Caki2 (cell line): Measurements from ENCODE around the gene NKAIN1. TPM values are rescaled to one million over a fixed set of nuclear protein-coding genes. Genes with fewer than 3 reads are reported as not detected.

Experiments
- DNase-seq: peaks from one replicate; pipeline ENCODE4 v3.0.0-alpha.2; 2015; ENCODE audit warnings: low read depth
- in situ Hi-C: cut with HindIII; loops from 2 replicates; pipeline ENCODE4 v1.10.0; 2016; ENCODE audit warnings: low sequenced_read_pairs, low pct_unique_long_range_greater_than_20kb, mixed read lengths
- total RNA-seq: library from RNA; depleted of rRNA; stranded (reverse); fragments of >200 nt; shearing (Covaris generic); gene quantifications from 2 replicates; pipeline ENCODE4 v1.2.3, GENCODE V29; 2014; ENCODE audit warnings: low replicate concordance

Gene NKAIN1
- total RNA-seq, 1 experiment from 2014 or later, result 0.54 TPM

DNA sequence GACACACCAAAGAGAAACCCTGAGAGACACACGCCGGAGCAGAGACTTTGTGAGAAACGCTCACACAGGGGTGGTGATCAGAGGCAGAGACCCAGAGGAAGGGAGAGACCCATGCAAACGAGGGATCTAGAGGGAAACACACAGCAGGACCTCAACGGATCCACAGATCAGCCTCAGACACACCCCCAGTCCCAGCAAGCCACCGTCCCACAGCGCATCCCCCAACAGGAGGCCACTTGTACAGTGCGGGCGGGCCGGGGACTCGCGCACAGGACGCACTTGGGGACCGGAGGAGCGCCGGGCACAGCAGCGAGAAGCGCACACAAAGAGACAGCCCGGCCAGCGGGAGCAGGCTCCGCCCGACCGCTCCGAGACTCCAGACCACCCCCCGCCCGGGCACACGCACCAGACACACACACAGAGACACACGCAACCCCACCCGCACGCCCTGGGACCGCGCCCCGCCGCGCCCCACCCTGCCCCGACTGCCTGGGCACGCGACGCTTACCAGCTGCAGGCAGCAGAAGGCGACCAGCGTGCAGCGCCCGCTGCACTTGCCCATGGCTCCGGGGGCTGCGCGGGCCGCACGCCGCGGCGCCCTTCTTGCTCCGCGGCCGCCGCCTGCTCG is 587 bp downstream of the NKAIN1 start:
- DNase-seq, result peak; percentile 15
- in situ Hi-C loops, result no loop called here

DNA sequence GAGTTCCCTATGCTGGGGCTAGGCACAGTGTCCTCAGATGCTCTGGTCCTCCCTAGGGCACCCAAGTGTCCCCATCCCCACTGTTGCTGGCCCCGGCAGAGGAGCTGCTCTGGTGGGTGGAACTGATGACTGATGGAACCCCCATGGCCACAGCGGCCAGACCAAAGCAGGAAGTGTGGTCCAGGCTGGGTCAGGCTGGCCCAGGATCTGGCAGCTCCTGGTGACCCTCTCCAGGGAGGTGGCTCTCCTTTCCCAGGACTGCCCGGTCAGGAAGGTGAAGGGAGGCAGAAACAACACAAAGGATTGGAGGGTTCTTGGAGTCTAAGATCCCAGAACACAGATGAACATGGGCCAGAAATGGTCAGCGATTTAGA is 1.1 kb downstream of the NKAIN1 start:
- no peak for DNase-seq
- in situ Hi-C loops, result no loop called here

DNA sequence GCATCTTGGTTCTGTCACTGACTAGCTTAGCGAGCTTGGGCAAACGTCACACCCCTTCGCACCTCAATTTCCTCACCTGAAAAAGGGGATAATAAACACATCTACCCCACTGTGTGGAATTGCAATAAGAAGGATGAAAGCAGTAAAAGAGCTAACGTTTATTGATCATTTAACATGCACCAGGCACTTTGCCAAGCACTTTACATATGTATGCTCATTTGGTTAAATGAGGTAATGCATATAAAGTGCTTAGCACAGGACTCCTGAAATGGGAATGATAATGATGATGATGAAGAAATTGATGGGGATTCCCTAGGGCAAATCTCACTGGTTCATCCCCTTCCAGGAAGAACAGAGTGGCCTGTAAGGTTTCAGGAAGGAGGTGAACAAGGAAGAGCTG is 4.8 kb downstream of the NKAIN1 start:
- no peak for DNase-seq
- in situ Hi-C loops, result no loop called here

DNA sequence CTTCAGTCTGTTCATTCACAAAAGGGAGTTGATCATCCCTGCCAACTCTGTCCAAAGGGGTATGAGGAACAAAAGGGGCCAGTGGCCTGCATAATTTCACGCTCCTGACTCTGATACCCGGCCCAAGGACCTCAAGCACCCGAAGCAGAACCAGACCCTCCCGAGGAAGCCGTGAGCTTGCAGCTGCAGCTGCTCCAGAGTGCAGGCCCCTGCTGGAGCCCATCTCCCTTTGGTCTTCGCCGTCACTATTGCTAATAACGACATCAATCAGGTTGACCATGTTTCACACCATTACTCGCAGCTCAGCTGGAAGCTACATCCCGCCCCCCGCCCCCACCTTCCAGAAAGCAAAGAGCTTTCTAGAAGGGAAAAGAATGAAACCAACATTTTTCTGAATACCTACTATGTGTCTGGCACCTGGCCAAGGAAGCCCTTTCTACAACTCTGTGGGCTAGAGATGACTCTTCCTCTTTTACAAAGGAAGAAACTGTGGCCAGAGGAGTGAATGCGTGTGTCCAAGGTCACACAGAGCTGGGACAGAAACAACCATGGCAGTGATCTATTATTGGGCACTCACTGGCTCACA is 5.5 kb downstream of the NKAIN1 start:
- DNase-seq, result no peak
- in situ Hi-C loops, result no loop called here

DNA sequence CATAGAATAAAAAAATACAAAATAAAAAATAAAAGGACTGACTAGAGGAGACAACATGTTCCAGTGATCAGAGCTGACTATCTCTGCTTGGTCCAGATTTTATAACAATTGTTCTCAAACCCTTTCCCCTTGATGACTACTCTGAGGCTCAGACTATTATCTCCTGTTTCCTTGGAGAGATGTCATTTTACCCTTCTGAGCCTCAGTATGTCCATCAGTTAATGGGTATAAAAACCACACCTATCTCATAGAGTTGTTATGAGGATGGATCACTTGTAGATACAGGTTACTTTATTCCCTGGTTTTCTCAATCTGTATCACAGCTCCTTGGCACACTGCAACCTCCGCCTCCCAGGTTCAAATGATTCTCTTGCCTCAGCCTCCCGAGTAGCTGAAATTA is 7.0 kb downstream of the NKAIN1 start:
- DNase-seq, result no peak
- in situ Hi-C loops, result no loop called here

DNA sequence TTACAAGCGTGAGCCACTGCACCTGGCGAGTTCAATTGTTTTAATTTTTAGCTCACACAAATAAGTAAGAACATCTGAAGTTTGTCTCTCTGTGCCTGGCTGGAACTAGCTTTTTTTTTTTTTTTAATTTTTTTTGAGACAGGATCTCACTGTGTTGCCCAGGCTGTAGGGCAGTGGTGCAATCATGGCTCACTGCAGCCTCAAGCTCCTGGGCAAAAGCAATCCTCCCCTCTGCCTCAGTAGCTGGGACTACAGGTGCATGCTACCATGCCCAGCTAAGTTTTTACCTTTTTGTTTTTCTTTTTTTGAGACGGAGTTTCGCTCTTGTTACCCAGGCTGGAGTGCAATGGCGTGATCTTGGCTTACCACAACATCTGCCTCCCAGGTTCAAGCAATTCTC is 7.9 kb downstream of the NKAIN1 start:
- DNase-seq, result no peak
- in situ Hi-C loops, result no loop called here

DNA sequence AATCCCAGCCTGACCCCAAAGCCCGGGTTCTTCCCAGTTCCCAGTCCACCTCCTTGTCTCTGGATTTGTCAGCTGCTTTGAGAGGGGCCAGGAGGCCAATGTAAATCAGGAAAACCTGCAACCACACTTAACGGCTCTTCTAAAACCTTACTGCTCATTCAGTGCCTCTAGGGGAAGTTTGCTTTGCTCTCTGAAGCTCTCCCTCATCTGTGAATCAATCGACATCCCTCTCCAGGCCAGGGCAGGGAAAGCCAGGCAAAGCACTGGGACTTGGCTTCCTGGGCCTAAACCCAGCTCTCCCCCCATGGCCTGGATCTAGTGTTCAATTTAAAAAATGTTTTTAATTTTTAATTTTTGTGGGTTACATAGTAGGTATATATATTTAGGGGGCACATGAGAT is 9.3 kb downstream of the NKAIN1 start:
- in situ Hi-C loops, result no loop called here
- no peak for DNase-seq

DNA sequence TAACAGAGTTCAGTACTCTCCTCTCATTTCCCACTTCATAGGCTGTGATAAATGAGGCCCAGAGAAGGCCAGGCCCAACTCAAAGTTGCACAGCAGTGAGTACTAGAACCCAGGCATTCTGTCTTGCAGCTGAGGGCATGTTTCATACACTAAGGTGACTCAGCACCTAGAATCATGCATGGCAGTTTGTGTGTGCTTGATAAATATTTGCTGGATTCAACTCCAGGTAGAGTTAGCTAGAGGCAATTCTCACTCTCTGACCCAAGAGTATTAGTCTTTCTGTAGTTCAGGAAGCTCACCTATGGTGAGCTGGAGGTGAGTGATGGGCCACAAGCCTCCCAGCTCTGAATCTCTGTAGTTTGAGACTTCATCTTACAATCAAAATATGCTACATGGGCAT is 10.7 kb downstream of the NKAIN1 start:
- no peak for DNase-seq
- in situ Hi-C loops, result no loop called here

DNA sequence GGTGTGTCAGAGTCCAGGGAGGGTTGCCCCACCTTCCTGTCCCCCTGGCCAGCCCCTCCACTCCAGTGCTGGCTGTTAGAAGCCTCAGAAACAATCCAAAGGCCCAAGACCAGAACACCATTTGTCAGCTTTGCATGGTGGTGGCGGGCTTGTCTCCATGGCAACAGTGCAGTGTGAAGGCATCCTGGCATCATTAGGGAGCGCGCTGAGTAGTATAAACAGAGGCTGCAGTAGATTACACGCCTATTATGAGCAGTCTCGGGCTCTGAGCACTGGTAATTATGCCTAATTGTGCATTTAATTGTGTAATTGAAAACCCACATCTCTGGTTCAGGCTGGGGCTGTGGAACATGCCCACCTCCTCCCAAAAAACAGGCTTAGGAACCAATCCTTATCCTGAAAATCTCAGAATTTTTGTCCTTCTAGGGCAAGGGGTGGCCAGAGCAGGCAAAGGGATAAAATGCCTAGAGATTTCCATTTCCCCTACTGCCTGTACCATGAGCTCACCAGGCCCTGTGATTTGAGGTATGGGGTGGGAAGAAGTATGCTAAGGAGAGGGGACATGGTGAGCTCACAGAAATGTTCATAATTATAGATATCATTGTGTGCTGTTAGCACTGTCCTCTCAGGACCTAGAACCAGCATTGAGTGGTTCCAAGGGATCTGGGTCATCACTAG is 11.7 kb downstream of the NKAIN1 start:
- in situ Hi-C loops, result no loop called here
- DNase-seq, result no peak

DNA sequence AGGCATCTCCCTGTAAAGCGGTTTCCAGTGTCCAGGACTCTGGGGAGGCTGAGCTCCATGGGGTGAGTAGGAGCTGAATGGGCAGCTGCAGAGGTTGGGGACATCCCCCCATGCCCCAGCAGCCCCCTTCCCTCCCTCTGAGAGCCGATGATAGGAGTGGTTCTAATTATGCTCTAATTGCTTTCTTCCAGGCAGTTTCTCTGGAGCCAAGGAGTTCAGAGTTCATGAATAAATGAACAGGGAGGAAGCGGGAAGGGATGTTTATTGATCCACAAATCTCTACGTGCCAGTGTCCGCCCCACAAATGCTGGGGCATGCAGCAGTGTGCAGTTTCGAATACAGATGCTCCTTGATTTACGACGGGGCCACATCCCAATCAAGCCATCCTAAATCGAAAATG is 15.6 kb downstream of the NKAIN1 start:
- DNase-seq, result no peak
- in situ Hi-C loops, result no loop called here

DNA sequence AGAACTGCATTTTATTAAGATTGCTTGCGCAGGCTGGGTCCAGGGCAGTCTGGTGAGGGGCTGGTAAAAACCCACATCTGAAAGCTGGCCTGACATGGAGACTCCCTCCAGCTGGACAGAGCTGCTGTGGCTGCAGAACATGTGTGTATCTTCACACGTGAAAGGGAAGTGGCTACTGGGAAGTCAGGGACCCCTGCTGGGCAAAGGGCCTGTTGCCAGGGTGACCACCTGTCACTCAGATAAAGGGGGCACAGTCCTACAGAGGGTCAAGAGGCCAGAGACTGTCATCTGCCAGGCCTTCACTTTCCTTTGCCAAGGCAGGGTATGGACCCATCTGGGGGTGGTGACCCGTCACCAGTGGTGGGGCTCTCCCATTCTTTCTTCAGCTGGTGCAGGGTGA is 17.5 kb downstream of the NKAIN1 start:
- no peak for DNase-seq
- in situ Hi-C loops, result no loop called here

DNA sequence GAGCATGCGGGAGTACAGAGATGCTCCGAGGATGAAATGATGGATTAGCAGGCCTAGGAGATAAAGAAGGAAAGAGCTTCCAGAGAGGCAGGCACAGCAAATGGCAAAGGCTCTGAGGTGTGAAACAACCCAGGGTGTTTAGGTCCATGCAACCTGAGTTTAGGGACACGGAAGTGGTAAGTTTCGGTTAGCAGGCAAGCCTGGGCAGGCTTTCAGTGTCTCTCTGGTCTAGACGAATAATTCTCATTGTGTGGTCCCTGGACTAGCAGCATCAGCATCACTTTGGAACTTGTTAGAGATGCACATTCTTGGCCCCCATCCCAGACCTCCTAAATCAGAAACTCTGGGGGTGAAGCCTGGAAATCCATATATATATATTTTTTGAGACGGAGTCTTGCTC is 18.6 kb downstream of the NKAIN1 start:
- in situ Hi-C loops, result no loop called here

DNA sequence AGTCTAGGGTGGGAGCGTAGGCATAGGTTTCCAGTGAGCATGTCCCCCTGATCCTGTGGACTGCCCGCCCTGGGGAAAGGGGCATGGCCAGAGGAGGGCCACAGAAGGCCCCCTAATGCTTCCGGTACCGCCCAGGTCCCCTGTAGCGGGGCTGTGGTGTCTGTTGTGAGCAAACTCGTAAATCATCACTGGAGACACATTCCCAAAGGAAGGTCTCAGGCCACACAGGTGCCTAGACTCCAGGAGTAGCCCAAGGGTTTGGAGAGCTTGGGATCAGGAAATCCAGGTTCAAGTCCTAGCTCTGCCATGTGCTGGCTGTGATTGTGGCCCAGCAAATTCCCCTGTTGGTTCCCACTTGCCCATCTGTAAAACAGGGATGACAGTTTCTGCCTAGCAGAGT is 20.2 kb downstream of the NKAIN1 start:
- in situ Hi-C loops, result no loop called here
- no peak for DNase-seq

More for the DNA sequence above, 18.6 kb downstream of the NKAIN1 start:
- no peak for DNase-seq

DNA sequence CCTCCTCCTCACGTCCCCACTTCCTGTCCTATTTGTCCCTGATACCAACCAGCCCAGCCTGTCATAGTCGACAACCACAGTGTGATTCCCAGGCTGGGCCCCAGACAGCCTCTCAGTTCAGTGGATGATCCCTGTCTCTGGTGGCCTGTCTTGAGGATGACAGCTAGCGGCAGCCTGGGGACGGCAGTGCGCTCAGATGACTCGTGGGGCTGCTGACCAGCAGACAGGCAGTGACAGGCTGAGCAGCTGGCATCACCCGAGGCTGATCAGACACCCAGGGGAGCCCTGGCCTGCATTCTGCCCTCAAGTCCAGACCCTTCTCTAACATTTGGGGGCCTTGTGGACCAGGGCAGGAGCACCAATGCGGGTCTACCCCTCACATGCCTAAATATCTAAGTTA is 21.0 kb downstream of the NKAIN1 start:
- in situ Hi-C loops, result no loop called here
- no peak for DNase-seq

DNA sequence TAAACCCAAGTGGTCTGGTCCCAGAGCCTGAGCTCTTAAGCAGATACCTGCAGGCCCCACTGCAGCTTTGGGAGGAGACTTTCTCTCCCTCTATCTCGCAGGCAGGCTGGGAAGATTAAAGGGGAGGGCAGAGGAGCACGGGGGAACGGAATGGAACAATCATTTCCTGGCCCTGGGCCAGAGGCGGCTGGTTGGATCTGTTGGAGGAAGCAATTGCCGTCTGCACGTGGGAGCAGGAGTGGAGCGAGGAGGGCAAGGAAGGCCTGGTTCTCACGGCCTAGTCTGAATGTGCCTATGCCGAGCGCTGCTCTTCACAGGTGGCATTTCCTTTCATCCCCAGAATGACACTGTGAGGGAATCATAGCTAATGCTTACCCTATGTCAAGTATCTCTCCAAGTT is 23.7 kb downstream of the NKAIN1 start:
- no peak for DNase-seq
- in situ Hi-C loops, result no loop called here

DNA sequence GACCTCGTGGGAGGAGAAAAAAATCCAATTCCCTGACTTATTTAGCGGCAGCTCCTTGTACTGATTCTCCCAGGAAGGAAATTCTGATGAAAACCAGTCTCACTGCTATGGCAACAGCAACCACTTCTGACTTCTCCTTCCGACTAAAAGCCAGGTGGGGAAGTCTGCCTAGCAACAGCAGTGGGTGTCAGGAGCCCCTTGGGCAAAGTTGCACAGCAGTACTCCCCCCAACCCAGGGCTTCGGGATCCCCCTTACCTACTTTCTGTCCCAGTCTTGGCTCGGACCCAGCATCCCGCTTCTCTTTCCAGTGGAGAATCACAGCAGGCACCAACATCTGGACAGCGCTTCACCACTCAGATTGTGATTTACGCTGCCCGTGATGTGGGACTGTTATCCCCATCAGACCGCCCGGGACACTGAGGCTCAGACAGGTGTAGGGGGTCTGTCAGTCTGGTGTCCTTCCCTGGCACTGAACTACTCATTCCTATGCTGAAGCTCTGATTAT is 24.6 kb downstream of the NKAIN1 start:
- in situ Hi-C loops, result no loop called here
- no peak for DNase-seq

DNA sequence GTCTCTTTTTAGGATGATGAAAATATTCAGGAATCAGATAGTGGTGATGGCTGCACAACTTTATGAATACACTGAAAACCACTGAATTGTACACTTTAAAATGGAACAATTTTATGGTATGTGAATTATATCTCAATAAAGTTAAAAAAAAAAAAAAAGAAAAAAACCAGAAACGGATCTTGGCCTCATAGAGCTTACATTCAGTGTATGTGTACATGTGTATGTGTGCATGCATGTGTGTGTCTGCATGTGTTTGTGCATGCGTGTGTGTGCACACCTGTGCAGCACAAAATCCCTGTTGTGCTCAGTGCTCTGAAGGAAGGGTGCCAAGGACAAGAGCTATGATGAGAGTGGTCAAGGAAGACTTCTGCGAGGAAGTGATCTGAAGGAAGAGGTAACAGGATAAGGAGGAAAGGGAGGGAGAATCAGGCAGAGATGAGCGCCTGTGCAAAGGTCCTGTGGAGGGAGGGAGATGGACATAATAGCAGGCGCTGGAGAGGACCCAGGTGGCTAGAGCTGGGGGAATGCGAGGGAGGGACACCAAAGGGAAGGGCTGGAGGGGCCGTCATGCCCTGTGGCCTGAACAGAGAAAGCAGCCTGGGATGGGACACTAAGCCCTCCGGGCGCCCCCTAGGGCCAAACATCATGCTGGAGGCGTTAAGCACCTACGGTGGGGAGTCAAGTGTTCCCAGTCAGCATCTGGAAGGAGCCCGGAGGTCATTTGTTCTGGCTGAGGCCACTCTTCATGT is 25.2 kb downstream of the NKAIN1 start:
- in situ Hi-C loops, result no loop called here
- no peak for DNase-seq

DNA sequence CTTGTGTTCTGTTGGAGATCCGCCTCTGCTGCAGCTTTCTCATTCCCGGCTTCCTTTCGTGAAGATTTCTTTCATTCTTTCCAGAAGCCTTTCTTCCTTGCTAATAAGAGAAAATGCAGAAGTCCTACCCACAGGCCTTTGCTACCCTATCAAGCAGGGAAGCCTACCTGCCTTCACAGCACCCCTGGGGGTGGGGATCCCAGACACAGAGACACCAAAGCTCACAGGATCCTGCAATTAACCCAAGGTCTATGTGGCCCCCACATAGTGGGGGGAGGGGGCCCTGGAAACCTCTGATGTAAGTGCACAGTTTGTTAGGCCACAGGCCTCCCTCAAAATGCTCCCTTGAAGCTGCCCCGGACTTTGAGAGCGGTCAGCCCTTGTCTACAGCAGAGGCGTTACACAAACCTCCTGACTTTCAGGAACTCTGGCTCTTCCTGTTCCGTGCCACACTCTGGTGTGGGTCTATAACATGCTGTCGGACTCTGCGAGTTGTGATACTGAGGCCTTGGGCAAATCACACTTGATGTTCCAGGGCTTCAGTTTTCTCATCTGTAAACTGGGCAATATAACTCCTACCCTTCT is 31.2 kb downstream of the NKAIN1 start:
- no peak for DNase-seq
- in situ Hi-C loops, result no loop called here

DNA sequence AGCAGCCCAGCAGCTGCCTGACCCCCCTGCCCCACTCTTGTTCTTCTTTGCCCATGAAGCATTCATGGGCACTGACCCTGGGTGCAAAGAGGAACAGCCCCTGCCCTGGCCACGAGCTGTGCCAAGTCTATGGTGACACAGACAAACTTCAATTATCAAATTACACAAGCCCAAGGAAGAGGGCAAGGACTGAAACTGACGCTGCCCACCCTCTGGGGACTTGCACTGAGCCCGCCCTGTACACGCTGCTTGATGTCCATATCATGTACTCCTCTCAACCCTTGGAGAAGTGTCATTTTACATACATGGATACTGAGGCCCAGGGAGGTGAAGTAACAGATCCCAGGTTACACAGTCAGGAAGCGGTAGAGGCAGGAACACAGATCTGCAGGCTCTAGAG is 32.1 kb downstream of the NKAIN1 start:
- in situ Hi-C loops, result no loop called here
- no peak for DNase-seq
